ENCODE data around the gene SH3PXD2B.
A peak's percentile ranks its signal among the peaks of the same experiment; 100 is the strongest.
"Not testable (repeated sequence)": the region's sequence is repeated elsewhere in the genome, so short reads cannot be mapped to it uniquely, and the experiment has no call there.

The SH3PXD2B gene

DNA sequence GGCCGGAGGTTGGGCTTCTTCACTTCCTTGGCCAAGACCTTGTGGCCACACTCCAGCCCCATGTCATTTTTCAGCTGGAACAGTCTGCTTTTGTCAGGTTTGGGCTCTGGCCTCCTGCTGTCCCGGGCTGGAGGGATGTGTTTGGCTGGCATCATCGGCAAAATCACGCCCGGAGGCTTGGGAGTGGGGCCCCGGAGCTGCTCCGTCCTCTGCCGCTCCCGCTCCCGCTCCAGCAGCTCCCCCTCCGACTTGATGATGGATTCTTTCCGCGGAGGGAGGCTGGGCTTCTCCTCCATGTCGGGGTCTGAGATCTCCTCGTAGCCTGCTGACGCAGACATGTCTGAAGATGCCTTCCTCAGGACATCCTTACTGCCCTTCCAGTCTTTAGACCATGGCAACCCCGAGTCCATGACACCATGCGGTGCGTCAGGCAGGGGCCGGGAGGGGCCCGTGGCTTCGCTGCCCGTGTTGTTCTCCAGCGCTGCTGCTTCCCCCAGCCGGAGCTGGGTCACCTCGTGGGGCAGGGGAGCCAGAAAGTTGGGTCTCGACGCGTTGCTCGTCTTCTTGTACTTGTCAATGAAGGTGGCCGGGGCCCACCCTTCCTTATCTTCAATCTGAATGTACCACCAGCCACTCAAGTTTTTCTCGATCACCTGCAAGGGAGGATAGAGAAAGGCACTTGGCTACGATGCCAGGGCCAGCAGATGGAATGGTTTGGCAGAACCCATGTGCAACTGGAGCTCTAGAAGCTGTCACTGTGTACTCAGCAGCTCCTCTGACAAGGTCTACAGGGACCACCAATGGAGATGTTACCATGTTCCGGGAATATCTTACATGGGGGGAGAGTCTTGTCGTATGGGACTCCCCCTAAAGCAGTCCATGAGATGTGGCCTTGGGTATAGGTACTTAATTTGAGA is 114.8 kb downstream of the SH3PXD2B start:
- DNase-seq (ENCODE audit: low read depth, low spot score), result no peak

DNA sequence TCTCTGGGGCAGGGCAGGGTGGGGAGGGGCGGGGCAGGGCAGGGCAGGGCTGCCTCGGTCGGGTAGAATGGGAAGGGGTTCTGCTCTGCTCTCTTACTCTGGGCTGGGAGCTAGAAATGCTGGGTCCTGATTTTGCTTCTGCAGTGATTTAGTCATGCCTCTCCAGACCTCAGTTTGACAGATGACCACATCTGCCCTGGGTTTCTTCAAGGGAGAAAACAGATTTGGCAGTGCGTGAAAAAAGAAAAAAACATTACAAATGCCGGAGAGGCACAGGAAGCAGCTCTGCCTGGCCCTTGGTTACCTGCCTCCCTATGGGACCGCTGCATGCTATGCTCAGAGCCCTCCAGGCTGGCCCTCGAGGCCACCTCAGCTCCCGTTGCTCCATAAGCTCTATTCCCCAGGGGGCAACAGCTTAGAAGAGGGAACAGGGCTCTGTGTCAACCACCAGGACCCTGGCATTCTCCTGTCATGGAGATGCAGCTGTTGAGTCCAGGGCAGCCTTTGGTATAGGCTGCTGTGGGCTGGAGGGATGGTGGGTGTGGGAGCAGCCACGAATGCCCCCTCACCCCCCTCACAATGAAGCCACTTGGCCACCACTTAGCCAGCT is 117.5 kb downstream of the SH3PXD2B start:
- DNase-seq (ENCODE audit: low read depth, low spot score), result no peak

DNA sequence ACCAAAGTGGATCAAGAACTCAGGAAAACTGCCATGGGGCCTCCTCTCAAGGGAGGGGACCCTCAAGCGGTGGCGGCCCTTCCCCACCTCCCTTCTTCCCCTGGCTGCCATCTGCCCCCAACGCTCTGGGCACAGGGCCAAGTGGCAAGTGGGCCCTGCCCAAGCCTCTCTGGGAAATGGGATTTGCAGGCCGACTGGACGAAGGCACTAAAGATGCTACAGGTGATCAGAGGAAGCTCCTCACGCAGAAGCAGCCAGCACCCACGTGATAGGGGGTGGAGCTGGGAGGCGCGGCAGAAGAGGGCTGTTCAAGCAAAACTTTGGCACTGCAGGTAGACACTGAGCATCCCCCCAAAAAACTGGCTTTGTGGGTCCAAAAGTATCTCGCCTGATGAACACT is 118.1 kb downstream of the SH3PXD2B start:
- no peak for DNase-seq (ENCODE audit: low read depth, low spot score)

DNA sequence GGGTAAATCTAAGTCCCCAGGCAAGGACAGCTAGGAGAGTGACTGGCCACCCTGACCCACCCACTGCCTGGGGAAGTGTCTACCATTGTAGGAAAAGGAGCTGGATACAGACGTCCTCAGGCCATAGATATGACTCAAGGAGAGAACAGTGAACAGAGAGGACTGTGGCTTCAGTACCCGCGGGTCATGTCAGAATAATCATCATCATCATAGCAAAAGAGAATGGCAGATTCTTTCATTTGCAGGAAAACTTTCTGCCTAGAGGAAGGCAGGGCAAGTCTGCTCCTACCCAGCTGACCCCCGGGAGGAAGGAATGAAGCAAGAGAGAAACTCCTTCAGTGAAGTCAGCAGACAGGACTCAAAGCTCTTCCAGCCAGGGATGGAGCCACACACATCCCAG is 118.6 kb downstream of the SH3PXD2B start:
- no peak for DNase-seq (ENCODE audit: low read depth, low spot score)

DNA sequence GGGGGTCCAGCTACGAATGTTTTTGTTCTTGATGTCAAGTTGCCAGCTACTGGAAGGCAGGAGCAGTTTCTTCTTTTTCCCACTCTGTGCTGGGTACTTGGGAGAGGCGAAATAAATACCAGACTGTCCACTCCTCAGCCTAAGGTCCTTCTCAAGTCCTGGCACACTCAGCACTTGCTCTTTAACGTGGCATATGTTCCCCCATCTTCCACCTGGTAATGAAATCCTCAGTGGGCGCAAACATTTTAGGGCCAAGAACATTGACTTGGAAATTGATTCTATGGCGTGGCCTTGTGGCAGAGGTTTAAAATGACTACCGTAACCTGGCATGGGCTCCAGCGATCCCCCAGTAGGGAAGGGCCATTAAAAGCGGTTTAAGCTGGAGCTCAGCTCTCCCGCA is 119.7 kb downstream of the SH3PXD2B start:
- no peak for DNase-seq (ENCODE audit: low read depth, low spot score)

DNA sequence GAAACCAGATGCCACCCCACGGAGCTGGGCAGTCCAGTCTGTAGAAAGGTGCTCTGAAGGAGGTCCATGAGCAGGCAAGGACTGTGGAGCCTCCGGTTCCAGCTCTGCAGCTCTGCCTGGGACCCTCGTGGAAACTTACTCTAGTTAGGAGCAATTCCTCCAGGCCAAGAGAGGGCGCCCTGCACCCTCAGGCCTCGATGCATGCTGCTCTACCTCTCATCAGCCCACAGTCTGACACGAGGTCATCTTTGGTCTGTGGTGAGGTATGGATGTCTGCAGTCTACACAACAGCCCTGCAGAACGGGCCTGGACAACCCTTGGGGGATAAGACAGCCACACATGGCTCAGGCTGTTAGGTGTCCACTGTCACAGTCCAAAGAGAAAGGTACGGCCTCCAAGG is 120.1 kb downstream of the SH3PXD2B start:
- peak; percentile 33 for DNase-seq (ENCODE audit: low read depth, low spot score)

DNA sequence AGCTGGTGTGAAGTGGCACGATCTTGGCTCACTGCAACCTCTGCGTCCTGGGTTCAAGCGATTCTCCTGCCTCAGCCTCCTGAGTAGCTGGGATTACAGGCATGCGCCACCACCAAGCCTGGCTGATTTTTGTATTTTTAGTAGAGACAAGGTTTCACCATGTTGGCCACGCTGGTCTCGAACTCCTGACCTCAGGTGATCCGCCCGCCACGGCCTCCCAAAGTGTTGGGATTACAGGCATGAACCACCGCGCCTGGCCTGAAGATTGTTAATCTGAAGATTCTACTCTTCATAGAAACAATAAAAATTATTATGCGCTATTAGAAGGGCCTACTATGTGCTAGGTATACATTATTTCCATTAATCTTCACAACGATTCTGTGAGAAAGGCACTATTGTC is 127.4 kb downstream of the SH3PXD2B start:
- not testable (repeated sequence) for DNase-seq (ENCODE audit: low read depth, low spot score)

DNA sequence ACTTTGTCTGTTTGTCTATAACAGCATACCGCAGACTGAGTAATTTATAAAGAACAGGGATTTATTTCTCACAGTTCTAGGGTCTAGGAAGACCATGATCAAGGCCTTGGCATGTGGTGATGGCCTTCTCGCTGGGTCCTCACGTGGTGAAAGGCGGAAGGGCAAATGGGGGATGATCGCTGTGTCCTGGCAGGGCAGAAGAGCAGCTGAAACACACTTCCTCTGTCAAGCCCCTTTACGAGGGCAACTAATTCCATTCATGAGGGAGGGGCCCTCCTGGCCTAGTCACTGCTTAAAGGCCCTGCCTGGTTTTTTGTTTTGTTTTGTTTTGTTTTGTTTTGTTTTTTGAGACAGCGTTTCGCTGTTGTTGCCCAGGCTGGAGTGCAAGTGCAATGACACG is 128.9 kb downstream of the SH3PXD2B start:
- no peak for DNase-seq (ENCODE audit: low read depth, low spot score)

DNA sequence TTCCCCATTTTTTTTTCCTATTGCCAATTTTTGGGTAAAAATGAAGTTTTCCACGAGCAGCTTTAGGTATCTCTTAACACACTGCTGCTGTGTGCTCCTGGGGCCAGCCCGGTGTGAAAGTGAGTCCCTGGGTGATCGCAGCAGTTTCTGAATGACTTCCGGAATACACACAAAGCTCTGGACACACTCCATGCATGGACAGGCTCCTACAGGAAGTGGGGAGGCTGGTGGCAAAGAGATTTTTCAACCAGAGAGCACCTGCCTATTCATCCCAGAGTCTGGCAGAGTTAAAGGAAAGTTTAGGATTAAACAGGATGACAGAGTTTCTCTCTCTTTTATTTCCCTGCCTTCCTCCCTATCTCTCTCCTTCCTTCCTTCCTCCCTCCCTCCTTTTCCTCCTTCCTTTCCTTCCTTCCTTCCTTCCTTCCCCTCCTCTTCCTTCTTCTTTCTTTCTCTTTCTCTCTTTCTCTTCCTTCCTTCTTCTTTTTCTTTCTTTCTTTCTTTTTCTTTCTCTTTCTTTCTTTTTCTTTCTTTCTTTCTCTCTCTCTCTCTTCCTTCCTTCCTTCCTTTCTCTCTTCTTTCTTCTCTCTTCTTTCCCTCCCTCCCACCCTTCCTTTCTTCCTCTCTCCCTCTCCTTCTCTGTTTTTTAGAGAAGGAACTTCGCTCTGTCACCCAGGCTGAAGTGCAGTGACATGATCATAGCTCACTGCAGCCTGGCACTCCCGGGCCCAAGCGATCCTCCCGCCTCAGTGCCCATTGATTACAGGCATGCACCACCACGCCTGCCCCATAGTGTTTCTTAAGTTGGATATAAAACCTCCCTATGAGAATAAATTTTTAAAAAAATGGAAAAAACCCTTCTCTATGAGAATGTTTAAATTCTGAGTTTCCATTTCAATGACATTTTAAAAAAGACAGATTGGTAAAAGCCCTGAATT is 132.0 kb downstream of the SH3PXD2B start:
- no peak for DNase-seq (ENCODE audit: low read depth, low spot score)

DNA sequence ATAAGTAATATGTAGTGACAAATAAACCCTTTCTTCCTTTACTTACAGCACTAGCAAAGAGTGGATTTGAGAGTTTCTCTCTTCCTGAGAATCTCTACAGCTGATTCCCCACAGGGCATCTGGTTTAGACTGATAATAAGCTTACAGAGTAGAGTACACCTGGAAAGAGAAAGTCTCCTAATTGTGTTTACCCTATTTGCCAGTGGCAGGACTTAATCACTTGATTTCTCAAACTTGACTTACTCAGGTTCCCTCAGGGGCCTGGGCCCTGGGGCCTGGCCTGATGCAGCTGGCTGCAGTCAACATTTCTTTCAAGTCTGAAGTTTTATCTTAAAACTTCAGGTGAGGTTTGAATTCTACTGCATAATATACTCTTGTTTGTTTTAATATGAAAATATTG is 132.7 kb downstream of the SH3PXD2B start:
- peak; percentile 10 for DNase-seq (ENCODE audit: low read depth, low spot score)

DNA sequence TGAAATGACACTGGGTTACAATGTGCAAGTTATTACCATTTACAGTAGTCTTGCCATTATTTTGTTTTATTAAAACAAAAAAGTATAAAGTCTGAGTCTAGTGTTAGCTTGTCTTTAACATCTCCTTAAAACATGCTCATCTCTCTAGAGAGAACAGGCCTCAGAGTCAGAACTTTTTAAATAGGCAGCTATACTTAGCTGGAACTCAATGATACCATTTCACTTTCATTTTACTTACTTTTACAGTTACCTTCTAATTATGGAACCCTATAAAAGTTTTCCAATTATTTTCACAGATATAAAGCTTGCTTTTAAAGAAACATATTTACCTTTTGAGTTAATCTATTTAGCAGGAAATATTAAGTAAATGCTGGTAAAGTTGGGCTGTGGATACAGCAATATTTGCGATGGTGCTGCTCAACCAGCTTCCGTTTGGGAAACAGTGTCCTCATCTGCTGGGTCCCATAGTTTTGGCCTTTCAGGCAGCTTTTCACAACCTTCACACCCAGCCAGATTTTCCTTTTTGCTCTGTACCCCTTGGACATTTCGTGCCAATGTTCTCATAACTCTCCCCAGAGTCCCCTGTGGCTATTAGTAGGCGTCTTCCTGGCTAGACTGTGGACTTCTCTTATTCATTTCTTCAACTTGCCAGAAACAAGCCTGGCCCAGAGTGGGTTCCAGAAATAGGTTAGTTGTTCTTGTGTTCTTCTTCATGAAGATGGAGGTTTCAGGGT is 134.4 kb downstream of the SH3PXD2B start:
- no peak for DNase-seq (ENCODE audit: low read depth, low spot score)

DNA sequence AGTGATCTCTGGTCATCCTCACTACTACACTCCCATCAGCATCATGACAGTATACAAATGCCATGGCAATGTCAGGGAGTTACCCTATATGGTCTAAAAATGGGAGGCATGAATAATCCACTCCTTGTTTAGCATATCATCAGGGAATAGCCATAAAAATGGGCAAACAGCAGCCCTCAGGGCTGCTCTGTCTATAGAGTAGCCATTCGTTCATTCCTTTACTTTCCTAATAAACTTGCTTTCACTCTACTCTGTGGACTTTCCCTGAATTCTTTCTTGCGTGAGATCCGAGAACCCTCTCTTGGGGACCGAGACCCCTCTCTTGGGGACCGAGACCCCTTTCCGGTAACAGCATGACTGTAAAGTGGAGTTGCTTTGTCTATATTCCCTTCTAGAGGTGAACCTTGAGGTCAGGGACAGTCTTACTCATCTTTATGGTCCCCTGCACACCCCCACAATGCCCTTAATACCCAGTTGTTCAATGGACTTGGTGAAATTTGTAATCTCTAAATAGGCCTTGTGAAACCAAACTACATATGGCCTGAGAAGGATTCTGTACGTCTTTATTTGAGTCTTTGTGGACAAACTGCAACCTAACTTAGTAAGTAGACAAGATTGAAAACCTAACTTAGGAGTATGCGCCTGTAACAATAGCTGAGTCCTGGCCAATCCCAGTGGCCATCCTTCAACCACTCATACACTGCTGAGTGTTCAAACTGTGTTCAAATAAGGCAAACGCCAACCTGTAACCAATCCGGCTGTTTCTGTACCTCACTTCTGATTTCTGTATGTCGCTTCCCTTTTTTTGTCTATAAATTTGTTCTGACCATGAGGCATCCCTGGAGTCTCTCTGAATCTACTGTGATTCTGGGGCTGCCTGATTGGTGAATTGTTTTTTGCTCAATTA is 138.5 kb downstream of the SH3PXD2B start:
- DNase-seq (ENCODE audit: low read depth, low spot score), result no peak

DNA sequence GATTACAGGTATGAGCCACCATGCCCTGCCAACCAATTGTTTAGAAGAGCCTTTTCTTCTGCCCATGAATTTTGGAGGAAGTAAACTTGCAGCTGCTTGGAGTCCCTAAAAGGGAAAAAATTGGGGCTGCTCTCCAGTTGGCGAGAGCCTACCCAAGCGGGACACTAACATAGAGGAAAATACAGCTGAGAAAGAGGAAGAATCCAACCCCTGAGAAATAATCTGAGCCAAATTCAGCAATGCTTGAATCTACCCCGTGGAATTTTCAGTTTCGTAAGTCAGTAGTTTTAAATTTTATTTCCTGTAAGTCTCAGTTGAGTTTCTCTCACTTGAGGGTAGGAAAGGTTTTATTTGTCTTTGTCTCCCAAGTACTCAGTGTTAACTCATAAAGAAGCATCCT is 140.4 kb downstream of the SH3PXD2B start:
- no peak for DNase-seq (ENCODE audit: low read depth, low spot score)

DNA sequence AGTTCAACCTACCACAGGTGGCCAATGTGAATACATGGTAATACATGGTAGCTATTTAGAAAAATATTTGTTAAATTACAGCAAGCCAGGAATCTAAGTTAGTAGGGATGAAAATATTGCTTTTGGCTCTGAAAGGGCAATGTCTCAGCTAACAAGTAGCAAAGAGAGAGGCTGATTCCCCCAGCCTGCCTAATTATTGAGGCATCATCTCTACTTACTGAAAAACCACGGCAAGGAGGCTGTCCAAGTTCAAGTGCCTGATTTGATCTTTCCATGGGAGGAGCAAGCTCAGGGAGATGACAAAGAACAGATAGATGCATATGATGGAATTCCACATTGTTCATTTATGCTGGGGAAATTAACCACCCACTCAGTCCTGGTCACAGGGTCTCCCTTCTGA is 142.0 kb downstream of the SH3PXD2B start:
- DNase-seq (ENCODE audit: low read depth, low spot score), result no peak

DNA sequence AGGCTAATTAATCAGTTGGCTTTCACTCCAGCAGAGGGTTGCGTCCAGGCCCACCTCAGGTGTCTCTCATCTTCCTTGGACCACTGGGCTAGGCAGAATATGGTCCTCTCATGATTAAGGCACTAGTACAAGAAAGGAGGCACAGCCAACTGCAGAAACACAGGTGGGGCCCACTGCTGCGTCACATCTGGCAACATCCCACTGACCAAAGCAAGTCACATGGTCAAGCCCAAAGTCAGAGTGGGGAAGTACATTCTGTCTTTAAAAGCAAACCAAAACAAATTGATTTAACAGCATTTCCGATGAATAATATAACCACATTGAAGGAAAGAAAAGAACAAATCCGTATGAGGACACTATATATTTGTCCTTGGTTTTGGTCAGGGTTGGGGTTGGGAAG is 142.7 kb downstream of the SH3PXD2B start:
- no peak for DNase-seq (ENCODE audit: low read depth, low spot score)

DNA sequence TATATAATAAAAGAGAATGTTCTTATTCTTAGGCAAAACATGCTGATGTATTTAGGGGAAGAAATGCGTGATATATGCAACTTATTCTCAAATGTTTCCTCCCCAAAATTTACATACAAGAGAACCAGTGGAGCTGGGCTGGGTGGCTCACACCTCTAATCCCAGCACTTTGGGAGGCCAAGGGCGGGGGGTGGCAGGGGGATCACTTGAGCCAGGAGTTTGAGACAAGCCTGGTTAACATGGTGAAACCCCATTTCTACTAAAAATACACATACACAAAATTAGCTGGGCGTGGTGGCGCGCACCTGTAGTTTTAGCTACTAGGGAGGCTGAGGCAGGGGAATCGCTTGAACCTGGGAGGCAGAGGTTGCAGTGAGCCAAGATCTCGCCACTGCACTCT is 143.3 kb downstream of the SH3PXD2B start:
- DNase-seq (ENCODE audit: low read depth, low spot score), result no peak

DNA sequence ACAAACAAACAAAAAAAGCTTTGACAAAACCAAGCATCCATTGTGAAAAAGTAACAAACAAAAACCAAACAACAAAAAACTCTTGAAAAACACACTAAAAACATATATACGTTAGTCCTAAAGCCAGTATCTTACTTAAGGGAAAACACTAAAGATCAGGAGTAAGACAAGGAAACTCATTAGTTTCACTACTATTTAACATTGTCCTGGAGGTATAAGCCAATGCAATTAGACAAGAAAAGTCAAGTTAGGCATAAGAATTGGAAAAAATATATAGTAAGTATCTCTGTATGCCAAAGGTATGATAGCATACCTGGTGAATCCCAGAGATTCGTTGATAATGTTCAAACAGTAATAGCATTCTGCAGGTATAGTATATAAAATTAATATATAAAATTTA is 148.9 kb downstream of the SH3PXD2B start:
- DNase-seq (ENCODE audit: low read depth, low spot score), result no peak

DNA sequence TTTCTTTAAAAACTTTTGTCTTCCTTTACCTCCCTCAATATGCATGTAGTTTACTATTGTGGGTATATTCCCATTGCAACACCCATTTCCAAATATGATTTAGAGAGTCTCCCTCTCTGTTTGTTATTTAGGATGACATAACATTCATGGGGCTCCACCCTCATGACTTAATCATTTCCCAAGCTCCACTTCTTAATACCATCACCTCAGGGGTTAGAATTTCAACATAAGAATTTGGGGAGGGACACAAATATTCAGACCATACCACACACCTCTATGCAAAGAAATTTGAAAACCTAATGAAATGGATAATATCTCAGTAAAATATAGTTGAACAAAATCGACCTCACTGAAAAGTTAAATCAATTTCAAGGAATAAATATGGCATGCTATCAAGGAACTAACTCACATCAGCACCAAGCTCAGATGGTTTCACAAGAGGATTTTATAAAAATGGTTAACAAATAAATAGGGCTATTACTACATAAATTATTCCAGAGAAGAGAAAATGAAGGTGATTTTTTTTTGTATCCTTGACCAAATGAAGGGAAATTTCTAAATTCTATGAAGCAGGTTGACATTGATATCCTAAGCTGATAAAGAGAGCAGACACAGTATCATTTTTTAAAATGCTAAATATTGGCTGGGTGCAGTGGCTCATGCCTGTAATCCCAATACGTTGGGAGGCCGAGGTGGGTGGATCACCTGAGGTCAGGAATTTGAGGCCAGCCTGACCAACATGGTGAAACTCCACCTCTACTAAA is 150.6 kb downstream of the SH3PXD2B start:
- no peak for DNase-seq (ENCODE audit: low read depth, low spot score)

DNA sequence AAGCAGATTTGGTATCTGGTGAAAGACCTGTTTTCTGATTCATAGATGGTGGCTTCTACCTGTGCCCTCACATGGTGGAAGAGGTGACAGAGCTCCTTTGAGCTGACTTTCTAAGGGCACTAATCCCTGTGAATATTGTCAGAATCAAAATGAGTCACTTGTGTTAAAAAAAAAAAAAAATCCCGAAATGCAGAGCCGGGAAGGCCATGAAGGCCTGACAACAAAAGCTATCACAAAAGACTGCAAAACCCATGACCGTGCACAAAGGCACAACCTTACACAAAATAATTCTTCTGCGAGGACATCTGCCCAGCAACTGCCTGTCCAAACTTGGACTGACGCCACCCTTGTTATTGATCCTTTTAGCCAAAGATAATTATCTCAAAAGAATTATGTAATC is 151.2 kb downstream of the SH3PXD2B start:
- DNase-seq (ENCODE audit: low read depth, low spot score), result no peak

Measured in ELF-1 (cell line).